CD4-positive, alpha-beta T cell treated with Interleukin-6 at 100 ng/mL for 8 hours (primary cell): ENCODE results near the gene BTNL8.

ENCODE experiments used
- DNase-seq: peaks from one replicate; pipeline ENCODE4 v3.0.0-alpha.2; 2020; ENCODE audit warnings: mixed read lengths, low spot score

BTNL8 gene

GRCh38 chr5:180898621-180899246, at the start of gene BTNL8:
BTNL8 (plus strand) TSS chr5:180899159; CDS start chr5:180899311, 152 bp downstream.
- no peak for DNase-seq

- no peak for DNase-seq
Observed at GRCh38 chr5:180849827-180850226, 49.1 kb upstream of the BTNL8 start.

- no peak for DNase-seq
Observed at GRCh38 chr5:180850434-180851078, 48.4 kb upstream of the BTNL8 start.

GRCh38 chr5:180852495-180852894, 46.5 kb upstream of the BTNL8 start:
- DNase-seq: no peak

- no peak for DNase-seq
Observed at GRCh38 chr5:180853121-180853847, 45.7 kb upstream of the BTNL8 start.

- no peak for DNase-seq
Observed at GRCh38 chr5:180853848-180854176, 45.1 kb upstream of the BTNL8 start.

- no peak for DNase-seq
Observed at GRCh38 chr5:180858586-180858985, 40.4 kb upstream of the BTNL8 start.

- DNase-seq: peak; percentile 72
Observed at GRCh38 chr5:180860273-180860886, 38.6 kb upstream of the BTNL8 start.

- DNase-seq: peak; percentile 84
Observed at GRCh38 chr5:180860887-180861822, 37.8 kb upstream of the BTNL8 start, which contains the start of gene ZFP62. ZFP62 (minus strand) TSS chr5:180861276; CDS start chr5:180861219, 57 bp downstream.

- no peak for DNase-seq
Observed at GRCh38 chr5:180862645-180863044, 36.3 kb upstream of the BTNL8 start.

- no peak for DNase-seq
Observed at GRCh38 chr5:180865981-180866695, 32.8 kb upstream of the BTNL8 start.

- no peak for DNase-seq
Observed at GRCh38 chr5:180866985-180867384, 32.0 kb upstream of the BTNL8 start.

- DNase-seq: peak; percentile 46
Observed at GRCh38 chr5:180868960-180869359, 30.0 kb upstream of the BTNL8 start.

- no peak for DNase-seq
Observed at GRCh38 chr5:180869587-180869986, 29.4 kb upstream of the BTNL8 start.

GRCh38 chr5:180870276-180871068, 28.5 kb upstream of the BTNL8 start:
- no peak for DNase-seq

- no peak for DNase-seq
Observed at GRCh38 chr5:180872419-180872818, 26.5 kb upstream of the BTNL8 start.

- DNase-seq: peak; percentile 12
Observed at GRCh38 chr5:180873615-180874520, 25.1 kb upstream of the BTNL8 start.

- DNase-seq: no peak
Observed at GRCh38 chr5:180874804-180875582, 24.0 kb upstream of the BTNL8 start.
